ENCODE results near the gene SIK3.

Gene SIK3

GRCh38 chr11:116827461-116827860 is 270.8 kb downstream of the SIK3 start:
- H3K4me1 ChIP-seq (ENCODE audit: insufficient read depth, low read length) = peaks cover 7% of the 10 kb centered on the region
- H3K27me3 ChIP-seq (ENCODE audit: insufficient read depth, low read length) = peaks cover 8% of the 10 kb centered on the region
- no peak overlapping the region for H3K4me3 ChIP-seq (ENCODE audit: low read length)
- no peak overlapping the region for H2AFZ ChIP-seq (ENCODE audit: low read depth, low read length)
- no peaks in the 10 kb centered on the region for H3K9me3 ChIP-seq (ENCODE audit: low read length)
- H3K36me3 ChIP-seq (ENCODE audit: insufficient read depth, low read length) = no peaks in the 10 kb centered on the region

GRCh38 chr11:116826751-116827431 is 271.3 kb downstream of the SIK3 start:
- Histone ChIP-seq H3K27me3 (ENCODE audit: insufficient read depth, low read length) (peaks cover 8% of the 10 kb centered on the region), H3K4me1 (ENCODE audit: insufficient read depth, low read length) (peaks cover 7% of the 10 kb centered on the region), H2AFZ (ENCODE audit: low read depth, low read length) (no peak overlapping the region), H3K4me3 (ENCODE audit: low read length) (no peak overlapping the region), H3K36me3 (ENCODE audit: insufficient read depth, low read length) (no peaks in the 10 kb centered on the region), H3K9me3 (ENCODE audit: low read length) (no peaks in the 10 kb centered on the region)

- Histone ChIP-seq H3K4me1 (ENCODE audit: insufficient read depth, low read length) (peaks cover 7% of the 10 kb centered on the region), H3K4me3 (ENCODE audit: low read length) (no peak overlapping the region), H3K9me3 (ENCODE audit: low read length) (no peaks in the 10 kb centered on the region), H2AFZ (ENCODE audit: low read depth, low read length) (no peak overlapping the region), H3K36me3 (ENCODE audit: insufficient read depth, low read length) (no peaks in the 10 kb centered on the region), H3K27me3 (ENCODE audit: insufficient read depth, low read length) (peaks cover 8% of the 10 kb centered on the region)
Observed at GRCh38 chr11:116825854-116826750, 272.1 kb downstream of the SIK3 start.

- H3K4me3 ChIP-seq (ENCODE audit: low read length) = no peak overlapping the region
- peaks cover 7% of the 10 kb centered on the region for H3K4me1 ChIP-seq (ENCODE audit: insufficient read depth, low read length)
- H3K27me3 ChIP-seq (ENCODE audit: insufficient read depth, low read length) = peaks cover 8% of the 10 kb centered on the region
- H2AFZ ChIP-seq (ENCODE audit: low read depth, low read length) = no peak overlapping the region
- H3K9me3 ChIP-seq (ENCODE audit: low read length) = no peaks in the 10 kb centered on the region
- H3K36me3 ChIP-seq (ENCODE audit: insufficient read depth, low read length) = no peaks in the 10 kb centered on the region
Observed at GRCh38 chr11:116825434-116825833, 272.8 kb downstream of the SIK3 start.

- Histone ChIP-seq H3K27me3 (ENCODE audit: insufficient read depth, low read length) (peaks cover 8% of the 10 kb centered on the region), H3K36me3 (ENCODE audit: insufficient read depth, low read length) (no peaks in the 10 kb centered on the region), H3K9me3 (ENCODE audit: low read length) (no peaks in the 10 kb centered on the region), H3K4me3 (ENCODE audit: low read length) (no peak within 1 kb of the TSS), H2AFZ (ENCODE audit: low read depth, low read length) (no peak within 1 kb of the TSS), H3K4me1 (ENCODE audit: insufficient read depth, low read length) (no peaks in the 10 kb centered on the region)
Observed at GRCh38 chr11:116823031-116823843, 275.0 kb downstream of the SIK3 start, which contains the start of gene APOA4. APOA4 (minus strand) TSS chr11:116823304; CDS start chr11:116823191, 113 bp downstream.

- no peaks in the 10 kb centered on the region for H3K4me1 ChIP-seq (ENCODE audit: insufficient read depth, low read length)
- no peaks in the 10 kb centered on the region for H3K9me3 ChIP-seq (ENCODE audit: low read length)
- no peaks in the 10 kb centered on the region for H3K36me3 ChIP-seq (ENCODE audit: insufficient read depth, low read length)
- no peak overlapping the region for H3K4me3 ChIP-seq (ENCODE audit: low read length)
- H3K27me3 ChIP-seq (ENCODE audit: insufficient read depth, low read length) = peaks cover 8% of the 10 kb centered on the region
- H2AFZ ChIP-seq (ENCODE audit: low read depth, low read length) = no peak overlapping the region
Observed at GRCh38 chr11:116822575-116822974, 275.7 kb downstream of the SIK3 start.

- H3K27me3 ChIP-seq (ENCODE audit: insufficient read depth, low read length) = peaks cover 6% of the 10 kb centered on the region
- no peak overlapping the region for H2AFZ ChIP-seq (ENCODE audit: low read depth, low read length)
- H3K9me3 ChIP-seq (ENCODE audit: low read length) = no peaks in the 10 kb centered on the region
- H3K4me1 ChIP-seq (ENCODE audit: insufficient read depth, low read length) = no peaks in the 10 kb centered on the region
- H3K4me3 ChIP-seq (ENCODE audit: low read length) = no peak overlapping the region
- H3K36me3 ChIP-seq (ENCODE audit: insufficient read depth, low read length) = no peaks in the 10 kb centered on the region
Observed at GRCh38 chr11:116821050-116821918, 276.9 kb downstream of the SIK3 start.

GRCh38 chr11:116819049-116819448 is 279.2 kb downstream of the SIK3 start:
- Histone ChIP-seq H2AFZ (ENCODE audit: low read depth, low read length) (no peak overlapping the region), H3K4me3 (ENCODE audit: low read length) (no peak overlapping the region), H3K9me3 (ENCODE audit: low read length) (no peaks in the 10 kb centered on the region), H3K27me3 (ENCODE audit: insufficient read depth, low read length) (peaks cover 6% of the 10 kb centered on the region), H3K36me3 (ENCODE audit: insufficient read depth, low read length) (no peaks in the 10 kb centered on the region), H3K4me1 (ENCODE audit: insufficient read depth, low read length) (no peaks in the 10 kb centered on the region)

- no peaks in the 10 kb centered on the region for H3K4me1 ChIP-seq (ENCODE audit: insufficient read depth, low read length)
- H3K4me3 ChIP-seq (ENCODE audit: low read length) = no peak overlapping the region
- no peaks in the 10 kb centered on the region for H3K9me3 ChIP-seq (ENCODE audit: low read length)
- no peak overlapping the region for H2AFZ ChIP-seq (ENCODE audit: low read depth, low read length)
- H3K36me3 ChIP-seq (ENCODE audit: insufficient read depth, low read length) = no peaks in the 10 kb centered on the region
- no peaks in the 10 kb centered on the region for H3K27me3 ChIP-seq (ENCODE audit: insufficient read depth, low read length)
Observed at GRCh38 chr11:116814502-116814901, 283.7 kb downstream of the SIK3 start.

- H2AFZ ChIP-seq (ENCODE audit: low read depth, low read length) = no peak overlapping the region
- H3K4me3 ChIP-seq (ENCODE audit: low read length) = no peak overlapping the region
- H3K9me3 ChIP-seq (ENCODE audit: low read length) = no peaks in the 10 kb centered on the region
- H3K27me3 ChIP-seq (ENCODE audit: insufficient read depth, low read length) = no peaks in the 10 kb centered on the region
- H3K4me1 ChIP-seq (ENCODE audit: insufficient read depth, low read length) = no peaks in the 10 kb centered on the region
- H3K36me3 ChIP-seq (ENCODE audit: insufficient read depth, low read length) = no peaks in the 10 kb centered on the region
Observed at GRCh38 chr11:116813781-116814471, 284.3 kb downstream of the SIK3 start.

- Histone ChIP-seq H3K4me1 (ENCODE audit: insufficient read depth, low read length) (no peaks in the 10 kb centered on the region), H3K4me3 (ENCODE audit: low read length) (no peak overlapping the region), H3K27me3 (ENCODE audit: insufficient read depth, low read length) (no peaks in the 10 kb centered on the region), H2AFZ (ENCODE audit: low read depth, low read length) (no peak overlapping the region), H3K36me3 (ENCODE audit: insufficient read depth, low read length) (no peaks in the 10 kb centered on the region), H3K9me3 (ENCODE audit: low read length) (no peaks in the 10 kb centered on the region)
Observed at GRCh38 chr11:116813170-116813569, 285.1 kb downstream of the SIK3 start.

GRCh38 chr11:116812109-116812508 is 286.1 kb downstream of the SIK3 start:
- H3K9me3 ChIP-seq (ENCODE audit: low read length) = no peaks in the 10 kb centered on the region
- no peaks in the 10 kb centered on the region for H3K36me3 ChIP-seq (ENCODE audit: insufficient read depth, low read length)
- no peak overlapping the region for H2AFZ ChIP-seq (ENCODE audit: low read depth, low read length)
- H3K4me1 ChIP-seq (ENCODE audit: insufficient read depth, low read length) = no peaks in the 10 kb centered on the region
- no peak overlapping the region for H3K4me3 ChIP-seq (ENCODE audit: low read length)
- H3K27me3 ChIP-seq (ENCODE audit: insufficient read depth, low read length) = no peaks in the 10 kb centered on the region

All from neuron (in vitro differentiated cells).